CD14-positive monocyte (primary cell): Measurements from ENCODE around the gene TSPYL6. TPM values are rescaled to one million over a fixed set of nuclear protein-coding genes. Genes with fewer than 3 reads are reported as not detected.

Experiments
- DNase-seq, 3 donors: peaks; one replicate each; pipeline ENCODE4 v3.0.0-alpha.2; 2011 to 2022
- H2AFZ ChIP-seq: 2 replicates; pipeline ENCODE4 v1.6.0; 2012; ENCODE audit warnings: mild to moderate bottlenecking, low read depth, low read length, inconsistent platforms; ENCODE audit not compliant: insufficient read depth, poor library complexity, severe bottlenecking
- H3K27ac ChIP-seq, 2 donors: 1 replicate in 1 of 2; 2 replicates in 1 of 2; pipeline ENCODE4 v1.5.1; 2012 to 2013; ENCODE audit warnings: low read length in 2 of 2, control low read depth in 1 of 2, inconsistent platforms in 1 of 2, low read depth in 1 of 2, mild to moderate bottlenecking in 1 of 2
- H3K27me3 ChIP-seq, 2 donors: one replicate each; pipeline versions ENCODE4 v1.6.0 to v1.6.1; 2011 to 2013; ENCODE audit warnings: low read length in 2 of 2; ENCODE audit not compliant: control insufficient read depth in 2 of 2, insufficient read depth in 2 of 2
- H3K36me3 ChIP-seq, 2 donors: replicated peaks in 1 of 2; 1 replicate in 1 of 2; 2 replicates in 1 of 2; pipeline versions ENCODE4 v1.5.1 to v1.6.1; 2012 to 2013; ENCODE audit warnings: low read length in 2 of 2, control low read depth in 1 of 2, inconsistent platforms in 1 of 2, mild to moderate bottlenecking in 1 of 2; ENCODE audit not compliant: insufficient read depth in 2 of 2, control insufficient read depth in 1 of 2
- H3K4me1 ChIP-seq, 2 donors: 1 replicate in 1 of 2; 2 replicates in 1 of 2; pipeline versions ENCODE4 v1.5.1 to v1.6.1; 2012 to 2013; ENCODE audit warnings: low read length in 2 of 2, control low read depth in 1 of 2, inconsistent platforms in 1 of 2, mild to moderate bottlenecking in 1 of 2, moderate library complexity in 1 of 2; ENCODE audit not compliant: insufficient read depth in 2 of 2, control insufficient read depth in 1 of 2
- H3K4me2 ChIP-seq: replicated peaks from 2 replicates; pipeline ENCODE3; 2012; ENCODE audit warnings: low read length, moderate library complexity, mild to moderate bottlenecking; ENCODE audit not compliant: poor library complexity, severe bottlenecking; ENCODE audit errors: extremely low read depth
- H3K4me3 ChIP-seq, 3 experiments: fragments of 200-600 bp in 1 of 3; sonication (generic) in 1 of 3; replicated peaks in 1 of 3; 1 replicate in 2 of 3; 2 replicates in 1 of 3; pipeline ENCODE4 v1.5.1; 2011 to 2013; ENCODE audit warnings: low read length in 3 of 3, mild to moderate bottlenecking in 3 of 3, control low read depth in 2 of 3, low read depth in 2 of 3, inconsistent platforms in 1 of 3, moderate library complexity in 1 of 3
- H3K79me2 ChIP-seq: 2 replicates; pipeline ENCODE4 v1.6.0; 2012; ENCODE audit warnings: mild to moderate bottlenecking, control low read depth, inconsistent platforms, low read length, moderate library complexity; ENCODE audit not compliant: insufficient read depth
- H3K9ac ChIP-seq: 2 replicates; pipeline ENCODE4 v1.6.0; 2017; ENCODE audit warnings: low read length, mild to moderate bottlenecking; ENCODE audit not compliant: insufficient read depth, poor library complexity, severe bottlenecking
- H3K9me3 ChIP-seq, 2 donors: replicated peaks in 1 of 2; 1 replicate in 1 of 2; 2 replicates in 1 of 2; pipeline versions ENCODE4 v1.5.1 to v1.6.1; 2012 to 2013; ENCODE audit warnings: low read length in 2 of 2, control low read depth in 1 of 2; ENCODE audit not compliant: control insufficient read depth in 1 of 2, insufficient read depth in 1 of 2
- H4K20me1 ChIP-seq: 2 replicates; pipeline ENCODE4 v1.6.0; 2012; ENCODE audit warnings: mild to moderate bottlenecking, low read length, control low read depth, moderate library complexity; ENCODE audit not compliant: insufficient read depth
- H3K27ac Mint-ChIP-seq, 7 donors: one replicate each; pipeline ENCODE4 v1.8.0; 2020; ENCODE audit warnings: mild to moderate bottlenecking in 7 of 7, mixed read lengths in 7 of 7, moderate library complexity in 6 of 7, inconsistent platforms in 2 of 7
- H3K27me3 Mint-ChIP-seq, 3 donors: one replicate each; pipeline ENCODE4 v1.8.0; 2021 to 2022; ENCODE audit warnings: low read depth in 3 of 3, mild to moderate bottlenecking in 3 of 3, mixed read lengths in 3 of 3, moderate library complexity in 3 of 3, inconsistent platforms in 1 of 3
- H3K36me3 Mint-ChIP-seq, 2 donors: one replicate each; pipeline ENCODE4 v1.8.0; 2020; ENCODE audit warnings: mixed read lengths in 2 of 2, inconsistent platforms in 1 of 2, mild to moderate bottlenecking in 1 of 2
- H3K4me1 Mint-ChIP-seq: one replicate; pipeline ENCODE4 v1.8.0; 2020; ENCODE audit warnings: mild to moderate bottlenecking, mixed read lengths
- H3K4me3 Mint-ChIP-seq, 2 donors: one replicate each; pipeline ENCODE4 v1.8.0; 2020; ENCODE audit warnings: mild to moderate bottlenecking in 2 of 2, mixed read lengths in 2 of 2, moderate library complexity in 1 of 2
- H3K9me3 Mint-ChIP-seq, 7 donors: one replicate each; pipeline ENCODE4 v1.8.0; 2020 to 2022; ENCODE audit warnings: mixed read lengths in 7 of 7, mild to moderate bottlenecking in 6 of 7, moderate library complexity in 6 of 7, inconsistent platforms in 2 of 7
- WGBS: methylation state at CpG from one replicate; pipeline ENCODE4 v1.1.5; 2013; ENCODE audit warnings: missing lambda C conversion rate; ENCODE audit not compliant: insufficient coverage; 5-methylcytosine and 5-hydroxymethylcytosine counted together
- intact Hi-C, 2 donors: fragments of 100-400 bp; cut with micrococcal nuclease; formaldehyde crosslinking; loops; one replicate each; pipeline versions ENCODE4 v1.15.0 to v1.15.1; 2023
- polyA plus RNA-seq, 3 donors: library from polyadenylated mRNA; depleted of rRNA in 1 of 3; unstranded in 2 of 3; stranded (reverse) in 1 of 3; fragments of 300-500 nt in 2 of 3; fragments of >200 nt in 1 of 3; fragmentation: Illumina TruSeq in 2 of 3; gene quantifications; 1 replicate in 2 of 3; 2 replicates in 1 of 3; pipeline ENCODE4 v1.2.3, GENCODE V29; 2012 to 2021
- TF ChIP-seq, protein P1 (sequence below): fragments of 200-600 bp; IDR thresholded peaks from one replicate; pipeline ENCODE4 v1.8.0; 2022; ENCODE audit warnings: antibody characterized with exemption, mild to moderate bottlenecking

Gene TSPYL6
- polyA plus RNA-seq, 3 donors, result not detected

DNA sequence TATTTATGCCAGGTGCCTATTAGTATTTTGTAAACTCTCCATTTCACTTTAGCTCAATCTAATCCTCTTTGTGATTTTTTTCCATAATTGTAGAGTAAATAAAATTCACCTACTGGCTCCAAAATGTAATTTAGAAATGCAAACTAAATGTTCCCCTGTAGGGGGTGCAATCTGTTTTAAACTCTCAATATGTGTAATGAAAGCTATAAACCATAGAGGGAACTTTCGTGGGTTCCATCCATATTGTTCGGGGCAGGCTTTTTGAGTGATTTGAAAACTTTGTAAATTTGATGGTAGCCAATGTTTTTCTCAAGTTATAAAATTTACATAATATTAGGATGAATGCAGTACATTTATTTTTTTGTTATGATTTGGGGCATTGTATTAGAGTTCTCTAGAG lies 49.4 kb downstream of the TSPYL6 start:
- H3K27ac Mint-ChIP-seq, result no peak overlapping the region

DNA sequence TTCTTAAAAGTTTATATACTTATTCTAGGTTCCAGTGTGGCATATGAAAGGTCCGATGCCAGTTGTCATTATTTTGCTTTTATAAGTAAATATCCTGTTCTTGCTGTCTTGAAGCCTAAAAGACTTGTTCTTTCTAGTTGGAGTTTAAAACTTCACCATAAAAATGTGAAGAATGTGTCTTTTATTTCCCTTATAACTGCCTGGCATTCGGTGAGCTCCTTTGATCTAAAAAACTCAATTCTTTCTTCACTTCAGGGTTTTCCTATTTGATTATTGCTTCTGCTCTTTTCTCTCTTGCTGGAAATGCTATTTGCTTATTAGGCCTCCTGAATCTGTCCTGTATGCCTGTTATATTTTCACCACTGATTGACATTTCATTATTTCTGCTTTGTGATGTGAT lies 51.6 kb downstream of the TSPYL6 start:
- TF ChIP-seq, protein P1, sequence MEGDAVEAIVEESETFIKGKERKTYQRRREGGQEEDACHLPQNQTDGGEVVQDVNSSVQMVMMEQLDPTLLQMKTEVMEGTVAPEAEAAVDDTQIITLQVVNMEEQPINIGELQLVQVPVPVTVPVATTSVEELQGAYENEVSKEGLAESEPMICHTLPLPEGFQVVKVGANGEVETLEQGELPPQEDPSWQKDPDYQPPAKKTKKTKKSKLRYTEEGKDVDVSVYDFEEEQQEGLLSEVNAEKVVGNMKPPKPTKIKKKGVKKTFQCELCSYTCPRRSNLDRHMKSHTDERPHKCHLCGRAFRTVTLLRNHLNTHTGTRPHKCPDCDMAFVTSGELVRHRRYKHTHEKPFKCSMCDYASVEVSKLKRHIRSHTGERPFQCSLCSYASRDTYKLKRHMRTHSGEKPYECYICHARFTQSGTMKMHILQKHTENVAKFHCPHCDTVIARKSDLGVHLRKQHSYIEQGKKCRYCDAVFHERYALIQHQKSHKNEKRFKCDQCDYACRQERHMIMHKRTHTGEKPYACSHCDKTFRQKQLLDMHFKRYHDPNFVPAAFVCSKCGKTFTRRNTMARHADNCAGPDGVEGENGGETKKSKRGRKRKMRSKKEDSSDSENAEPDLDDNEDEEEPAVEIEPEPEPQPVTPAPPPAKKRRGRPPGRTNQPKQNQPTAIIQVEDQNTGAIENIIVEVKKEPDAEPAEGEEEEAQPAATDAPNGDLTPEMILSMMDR, result no peak
- Mint-ChIP-seq H3K27me3 (peaks cover 0 to 2% (median 0%) of the 10 kb centered on the region in 3 donors), H3K36me3 (no peaks in the 10 kb centered on the region), H3K4me3 (no peak overlapping the region), H3K27ac (no peak overlapping the region), H3K4me1 (peaks cover 3% of the 10 kb centered on the region), H3K9me3 (peaks cover 4 to 18% (median 7%) of the 10 kb centered on the region in 7 donors)
- Histone ChIP-seq H2AFZ (no peak overlapping the region), H3K4me2 (no peak overlapping the region), H3K79me2 (no peaks in the 10 kb centered on the region), H3K36me3 (no peaks in the 10 kb centered on the region), H3K4me1 (no peaks in the 10 kb centered on the region), H3K9me3 (peaks cover 0 to 5% of the 10 kb centered on the region in 2 donors), H3K27me3 (no peaks in the 10 kb centered on the region), H4K20me1 (no peaks in the 10 kb centered on the region), H3K4me3 (no peak overlapping the region), H3K27ac (no peak overlapping the region), H3K9ac (no peak overlapping the region)
- WGBS, result no CpG with 5 or more reads among the region's 2 CpGs
- DNase-seq, result no peak
- intact Hi-C loops, result no loop called here

More for the DNA sequence above, 49.4 kb downstream of the TSPYL6 start:
- no peak for DNase-seq
- H3K27me3 ChIP-seq, result no peaks in the 10 kb centered on the region
- no peak overlapping the region for H3K4me3 ChIP-seq
- Mint-ChIP-seq H3K9me3 (peaks cover 3 to 13% (median 6%) of the 10 kb centered on the region in 7 donors), H3K27me3 (peaks cover 0 to 2% (median 0%) of the 10 kb centered on the region in 3 donors), H3K4me1 (peaks cover 3% of the 10 kb centered on the region), H3K36me3 (no peaks in the 10 kb centered on the region), H3K4me3 (no peak overlapping the region)
- intact Hi-C loops, result no loop called here
- no peak overlapping the region for H3K27ac ChIP-seq
- no peaks in the 10 kb centered on the region for H4K20me1 ChIP-seq
- H3K4me1 ChIP-seq, result no peaks in the 10 kb centered on the region
- H3K36me3 ChIP-seq, result no peaks in the 10 kb centered on the region
- H3K79me2 ChIP-seq, result no peaks in the 10 kb centered on the region
- no peak overlapping the region for H3K4me2 ChIP-seq
- TF ChIP-seq, protein P1, result peak; percentile 16
- no peak overlapping the region for H3K9ac ChIP-seq
- no peak overlapping the region for H2AFZ ChIP-seq
- H3K9me3 ChIP-seq, result peaks cover 0 to 5% of the 10 kb centered on the region in 2 donors
- WGBS, result no CpG with 5 or more reads among the region's 2 CpGs

Other genes with a start within 250 kb of the TSPYL6 start
- gene ACYP2, start 140.6 kb downstream of the TSPYL6 start, polyA plus RNA-seq, result 10 to 100 TPM in 2 of 3 donors, 1 to 10 TPM in 1; 6.2 to 10.8 (median 10.3) TPM
- 1 to 10 TPM in 2 of 3 donors, under 1 TPM in 1; 0.79 to 2.8 (median 1.7) TPM for gene SPTBN1, start 200.1 kb upstream of the TSPYL6 start, polyA plus RNA-seq